ENCODE data around the gene OSBPL10.

OSBPL10 gene

GRCh38 chr3:31667582-31667981 is 313.5 kb downstream of the OSBPL10 start:
- no peak for DNase-seq (ENCODE audit: low read depth in 2 of 2)

- no peak for DNase-seq (ENCODE audit: low read depth in 2 of 2)
Observed at GRCh38 chr3:31664031-31664430, 317.0 kb downstream of the OSBPL10 start.

- DNase-seq (ENCODE audit: low read depth in 2 of 2): no peak
Observed at GRCh38 chr3:31661993-31662670, 318.9 kb downstream of the OSBPL10 start.

- no peak for DNase-seq (ENCODE audit: low read depth in 2 of 2)
Observed at GRCh38 chr3:31661286-31661685, 319.8 kb downstream of the OSBPL10 start.

- DNase-seq (ENCODE audit: low read depth in 2 of 2): no peak
Observed at GRCh38 chr3:31659246-31659645, 321.8 kb downstream of the OSBPL10 start.

- no peak for DNase-seq (ENCODE audit: low read depth in 2 of 2)
Observed at GRCh38 chr3:31654998-31655397, 326.1 kb downstream of the OSBPL10 start.

- DNase-seq (ENCODE audit: low read depth in 2 of 2): no peak
Observed at GRCh38 chr3:31653464-31653863, 327.6 kb downstream of the OSBPL10 start.

- DNase-seq (ENCODE audit: low read depth in 2 of 2): no peak
Observed at GRCh38 chr3:31652296-31652695, 328.8 kb downstream of the OSBPL10 start.

GRCh38 chr3:31648286-31648968 is 332.6 kb downstream of the OSBPL10 start:
- DNase-seq (ENCODE audit: low read depth in 2 of 2): no peak

GRCh38 chr3:31645256-31645655 is 335.8 kb downstream of the OSBPL10 start:
- DNase-seq (ENCODE audit: low read depth in 2 of 2): no peak

GRCh38 chr3:31639828-31640227 is 341.2 kb downstream of the OSBPL10 start:
- no peak for DNase-seq (ENCODE audit: low read depth in 2 of 2)

GRCh38 chr3:31636694-31637442 is 344.2 kb downstream of the OSBPL10 start:
- no peak for DNase-seq (ENCODE audit: low read depth in 2 of 2)

GRCh38 chr3:31636049-31636448 is 345.0 kb downstream of the OSBPL10 start:
- DNase-seq (ENCODE audit: low read depth in 2 of 2): no peak

GRCh38 chr3:31635545-31635944 is 345.5 kb downstream of the OSBPL10 start:
- no peak for DNase-seq (ENCODE audit: low read depth in 2 of 2)

GRCh38 chr3:31634476-31634875 is 346.6 kb downstream of the OSBPL10 start:
- no peak for DNase-seq (ENCODE audit: low read depth in 2 of 2)

- no peak for DNase-seq (ENCODE audit: low read depth in 2 of 2)
Observed at GRCh38 chr3:31629054-31629453, 352.0 kb downstream of the OSBPL10 start.

- DNase-seq (ENCODE audit: low read depth in 2 of 2): no peak
Observed at GRCh38 chr3:31625358-31625757, 355.7 kb downstream of the OSBPL10 start.

- DNase-seq (ENCODE audit: low read depth in 2 of 2): no peak
Observed at GRCh38 chr3:31624083-31624709, 356.9 kb downstream of the OSBPL10 start.

GRCh38 chr3:31622636-31623288 is 358.3 kb downstream of the OSBPL10 start:
- DNase-seq (ENCODE audit: low read depth in 2 of 2): no peak

GRCh38 chr3:31621314-31621713 is 359.7 kb downstream of the OSBPL10 start:
- DNase-seq (ENCODE audit: low read depth in 2 of 2): no peak

GRCh38 chr3:31620656-31621055 is 360.4 kb downstream of the OSBPL10 start:
- DNase-seq (ENCODE audit: low read depth in 2 of 2): no peak

- DNase-seq (ENCODE audit: low read depth in 2 of 2): no peak
Observed at GRCh38 chr3:31616711-31617110, 364.4 kb downstream of the OSBPL10 start.
